DMS53 (cell line): ENCODE measurements around the gene PRRC2B.
"Not testable (repeated sequence)": the region's sequence is repeated elsewhere in the genome, so short reads cannot be mapped to it uniquely, and the experiment has no call there.

ENCODE experiments used
- DNase-seq: peaks from one replicate; lab custom pipeline; 2025; lab: John Stamatoyannopoulos, UW

The PRRC2B gene

GRCh38 chr9:131387394-131387793 is 6.5 kb upstream of the PRRC2B start:
- no peak for DNase-seq

GRCh38 chr9:131391020-131391419 is 2.9 kb upstream of the PRRC2B start:
- DNase-seq = no peak

GRCh38 chr9:131391504-131391903 is 2.4 kb upstream of the PRRC2B start:
- no peak for DNase-seq

- DNase-seq = peak; percentile 66
These were observed 724 bp downstream of the PRRC2B start for GRCh38 chr9:131394464-131395156.

- DNase-seq = peak; percentile 50
These were observed 1.5 kb downstream of the PRRC2B start for GRCh38 chr9:131395157-131396098.

- not testable (repeated sequence) for DNase-seq
These were observed 2.2 kb downstream of the PRRC2B start for GRCh38 chr9:131396099-131396479.

- DNase-seq = no peak
These were observed 2.7 kb downstream of the PRRC2B start for GRCh38 chr9:131396626-131397025.

GRCh38 chr9:131397100-131397790 is 3.4 kb downstream of the PRRC2B start:
- DNase-seq = peak; percentile 40

- DNase-seq = no peak
These were observed 4.3 kb downstream of the PRRC2B start for GRCh38 chr9:131398204-131398603.

GRCh38 chr9:131399972-131400371 is 6.1 kb downstream of the PRRC2B start:
- no peak for DNase-seq

GRCh38 chr9:131400627-131401026 is 6.7 kb downstream of the PRRC2B start:
- no peak for DNase-seq

GRCh38 chr9:131402073-131402472 is 8.2 kb downstream of the PRRC2B start:
- peak; percentile 81 for DNase-seq

- DNase-seq = peak; percentile 84
These were observed 9.0 kb downstream of the PRRC2B start for GRCh38 chr9:131402738-131403492.

GRCh38 chr9:131403493-131403773 is 9.5 kb downstream of the PRRC2B start:
- DNase-seq = no peak

- no peak for DNase-seq
These were observed 10.7 kb downstream of the PRRC2B start for GRCh38 chr9:131404581-131404980.

- no peak for DNase-seq
These were observed 11.1 kb downstream of the PRRC2B start for GRCh38 chr9:131404987-131405386.

GRCh38 chr9:131405428-131405827 is 11.5 kb downstream of the PRRC2B start:
- no peak for DNase-seq

- peak; percentile 28 for DNase-seq
These were observed 12.1 kb downstream of the PRRC2B start for GRCh38 chr9:131405858-131406537.

- no peak for DNase-seq
These were observed 12.9 kb downstream of the PRRC2B start for GRCh38 chr9:131406563-131407436.

GRCh38 chr9:131407717-131408195 is 13.9 kb downstream of the PRRC2B start:
- peak; percentile 66 for DNase-seq
